Measurements from ENCODE around the gene MINDY4B.

MINDY4B gene

GRCh38 chr3:150921209-150921608 lies 16.0 kb upstream of the MINDY4B start:
- Histone ChIP-seq H3K27ac (replicated peaks) (no peak overlapping the region), H3K27me3 (ENCODE audit: insufficient read depth, poor library complexity, severe bottlenecking) (peaks cover 4% of the 10 kb centered on the region), H3K4me3 (replicated peaks; ENCODE audit: insufficient read depth, low read length) (no peak overlapping the region)
- no peak for DNase-seq (ENCODE audit: low read depth in 1 of 2, low spot score in 1 of 2)
- no peak for TF ChIP-seq CTCF (IDR thresholded peaks at IDR 0.05; ENCODE audit: insufficient read depth, low read length)

GRCh38 chr3:150920236-150920635 lies 15.0 kb upstream of the MINDY4B start:
- TF ChIP-seq CTCF (IDR thresholded peaks at IDR 0.05; ENCODE audit: insufficient read depth, low read length) (no peak), SPI1 (IDR thresholded peaks at IDR 0.05; ENCODE audit: borderline replicate concordance, low read depth) (no peak), REST (IDR thresholded peaks at IDR 0.05; ENCODE audit: insufficient replicate concordance, low read depth) (no peak), GABPA (IDR thresholded peaks at IDR 0.05; ENCODE audit: low read depth) (no peak), POLR2AphosphoS5 (IDR thresholded peaks at IDR 0.05; ENCODE audit: low read depth) (no peak)
- Histone ChIP-seq H3K27ac (replicated peaks) (no peak overlapping the region), H3K27me3 (ENCODE audit: insufficient read depth, poor library complexity, severe bottlenecking) (peaks cover 4% of the 10 kb centered on the region), H3K4me3 (replicated peaks; ENCODE audit: insufficient read depth, low read length) (no peak overlapping the region)
- no peak for DNase-seq (ENCODE audit: low read depth in 1 of 2, low spot score in 1 of 2)

- Histone ChIP-seq H3K27ac (replicated peaks) (no peak overlapping the region), H3K27me3 (ENCODE audit: insufficient read depth, poor library complexity, severe bottlenecking) (peaks cover 4% of the 10 kb centered on the region), H3K4me3 (replicated peaks; ENCODE audit: insufficient read depth, low read length) (no peak overlapping the region)
- TF ChIP-seq GABPA (IDR thresholded peaks at IDR 0.05; ENCODE audit: low read depth): no peak
- no peak for TF ChIP-seq SPI1 (IDR thresholded peaks at IDR 0.05; ENCODE audit: borderline replicate concordance, low read depth)
- TF ChIP-seq REST (IDR thresholded peaks at IDR 0.05; ENCODE audit: insufficient replicate concordance, low read depth): no peak
- TF ChIP-seq POLR2AphosphoS5 (IDR thresholded peaks at IDR 0.05; ENCODE audit: low read depth): no peak
- TF ChIP-seq CTCF (IDR thresholded peaks at IDR 0.05; ENCODE audit: insufficient read depth, low read length): no peak
- no peak for DNase-seq (ENCODE audit: low read depth in 1 of 2, low spot score in 1 of 2)
Observed at GRCh38 chr3:150917951-150918350, 12.7 kb upstream of the MINDY4B start.

GRCh38 chr3:150913133-150913922 lies 8.1 kb upstream of the MINDY4B start:
- Histone ChIP-seq H3K27ac (replicated peaks) (no peak overlapping the region), H3K4me3 (replicated peaks; ENCODE audit: insufficient read depth, low read length) (no peak overlapping the region), H3K27me3 (ENCODE audit: insufficient read depth, poor library complexity, severe bottlenecking) (peaks cover 9% of the 10 kb centered on the region)
- TF ChIP-seq SPI1 (IDR thresholded peaks at IDR 0.05; ENCODE audit: borderline replicate concordance, low read depth) (no peak), POLR2AphosphoS5 (IDR thresholded peaks at IDR 0.05; ENCODE audit: low read depth) (no peak), REST (IDR thresholded peaks at IDR 0.05; ENCODE audit: insufficient replicate concordance, low read depth) (no peak), GABPA (IDR thresholded peaks at IDR 0.05; ENCODE audit: low read depth) (no peak), CTCF (IDR thresholded peaks at IDR 0.05; ENCODE audit: insufficient read depth, low read length) (no peak)
- DNase-seq (ENCODE audit: low read depth in 1 of 2, low spot score in 1 of 2): no peak
